Bronchial epithelial cell (primary cell): ENCODE results near the gene TTC7B. TPM values are rescaled to one million over a fixed set of nuclear protein-coding genes. Genes with fewer than 3 reads are reported as not detected.

ENCODE experiments used
- DNase-seq: peaks from one replicate; pipeline ENCODE4 v3.0.0-alpha.2; 2010; ENCODE audit warnings: low read depth
- FAIRE-seq: peaks from 2 replicates; lab custom pipeline; 2011; peaks lifted over from hg19 to GRCh38; lab: Jason Lieb, UNC
- H3K27me3 ChIP-seq: 2 replicates; pipeline ENCODE4 v1.5.1; 2011; ENCODE audit warnings: low read length; ENCODE audit not compliant: control insufficient read depth, insufficient read depth
- H3K36me3 ChIP-seq: 2 replicates; pipeline ENCODE4 v1.5.1; 2011; ENCODE audit warnings: low read length; ENCODE audit not compliant: control insufficient read depth, insufficient read depth
- H3K4me3 ChIP-seq: 2 replicates; pipeline ENCODE4 v1.5.1; 2011; ENCODE audit warnings: mild to moderate bottlenecking, low read depth, low read length, control low read depth
- CTCF ChIP-seq: IDR thresholded peaks from 2 replicates; pipeline ENCODE4 v1.5.1; 2011; ENCODE audit warnings: mild to moderate bottlenecking, moderate library complexity, low read length, control low read depth, inconsistent platforms; ENCODE audit not compliant: insufficient read depth, severe bottlenecking
- total RNA-seq: library from RNA; depleted of rRNA; stranded (reverse); fragments of >200 nt; gene quantifications from 2 replicates; pipeline ENCODE4 v1.2.1, GENCODE V29; 2014

Gene TTC7B
- total RNA-seq, 1 donor from 2014 or later, result 2.9 TPM

GRCh38 chr14:90504643-90505042, 311.6 kb downstream of the TTC7B start:
- no peak overlapping the region for H3K4me3 ChIP-seq
- no peaks in the 10 kb centered on the region for H3K27me3 ChIP-seq
- FAIRE-seq (no peak), DNase-seq (no peak)
- no peaks in the 10 kb centered on the region for H3K36me3 ChIP-seq
- no peak for TF ChIP-seq CTCF

- TF ChIP-seq CTCF, result no peak
- Histone ChIP-seq H3K27me3 (no peaks in the 10 kb centered on the region), H3K36me3 (no peaks in the 10 kb centered on the region), H3K4me3 (no peak overlapping the region)
- FAIRE-seq, result no peak
- DNase-seq, result no peak
Observed at GRCh38 chr14:90503582-90503981, 312.6 kb downstream of the TTC7B start.

- DNase-seq (no peak), FAIRE-seq (no peak)
- no peaks in the 10 kb centered on the region for H3K36me3 ChIP-seq
- H3K4me3 ChIP-seq, result no peak overlapping the region
- no peaks in the 10 kb centered on the region for H3K27me3 ChIP-seq
- TF ChIP-seq CTCF, result no peak
Observed at GRCh38 chr14:90502760-90503159, 313.5 kb downstream of the TTC7B start.

- TF ChIP-seq CTCF, result no peak
- H3K4me3 ChIP-seq, result no peak overlapping the region
- H3K27me3 ChIP-seq, result no peaks in the 10 kb centered on the region
- DNase-seq, result no peak
- no peaks in the 10 kb centered on the region for H3K36me3 ChIP-seq
- FAIRE-seq, result no peak
Observed at GRCh38 chr14:90500665-90501370, 315.4 kb downstream of the TTC7B start.

- Histone ChIP-seq H3K36me3 (no peaks in the 10 kb centered on the region), H3K4me3 (no peak overlapping the region), H3K27me3 (no peaks in the 10 kb centered on the region)
- no peak for TF ChIP-seq CTCF
- no peak for DNase-seq
- FAIRE-seq, result no peak
Observed at GRCh38 chr14:90499908-90500664, 316.1 kb downstream of the TTC7B start.
